ENCODE measurements around the gene CHEK2.

GRCh38 chr22:28670161-28670560 is 71.5 kb downstream of the CHEK2 start:
- no peak for TF ChIP-seq CTCF (IDR thresholded peaks at IDR 0.05; ENCODE audit: insufficient read depth, low read length)
- TF ChIP-seq REST (IDR thresholded peaks at IDR 0.05; ENCODE audit: insufficient replicate concordance, low read depth) = no peak
